Measurements from ENCODE around the gene CSGALNACT2.
A peak's percentile ranks its signal among the peaks of the same experiment; 100 is the strongest.

CSGALNACT2 gene

GRCh38 chr10:43112608-43112961 lies 25.7 kb upstream of the CSGALNACT2 start:
- no peak for FAIRE-seq
- DNase-seq (ENCODE audit: low spot score): no peak

DNA sequence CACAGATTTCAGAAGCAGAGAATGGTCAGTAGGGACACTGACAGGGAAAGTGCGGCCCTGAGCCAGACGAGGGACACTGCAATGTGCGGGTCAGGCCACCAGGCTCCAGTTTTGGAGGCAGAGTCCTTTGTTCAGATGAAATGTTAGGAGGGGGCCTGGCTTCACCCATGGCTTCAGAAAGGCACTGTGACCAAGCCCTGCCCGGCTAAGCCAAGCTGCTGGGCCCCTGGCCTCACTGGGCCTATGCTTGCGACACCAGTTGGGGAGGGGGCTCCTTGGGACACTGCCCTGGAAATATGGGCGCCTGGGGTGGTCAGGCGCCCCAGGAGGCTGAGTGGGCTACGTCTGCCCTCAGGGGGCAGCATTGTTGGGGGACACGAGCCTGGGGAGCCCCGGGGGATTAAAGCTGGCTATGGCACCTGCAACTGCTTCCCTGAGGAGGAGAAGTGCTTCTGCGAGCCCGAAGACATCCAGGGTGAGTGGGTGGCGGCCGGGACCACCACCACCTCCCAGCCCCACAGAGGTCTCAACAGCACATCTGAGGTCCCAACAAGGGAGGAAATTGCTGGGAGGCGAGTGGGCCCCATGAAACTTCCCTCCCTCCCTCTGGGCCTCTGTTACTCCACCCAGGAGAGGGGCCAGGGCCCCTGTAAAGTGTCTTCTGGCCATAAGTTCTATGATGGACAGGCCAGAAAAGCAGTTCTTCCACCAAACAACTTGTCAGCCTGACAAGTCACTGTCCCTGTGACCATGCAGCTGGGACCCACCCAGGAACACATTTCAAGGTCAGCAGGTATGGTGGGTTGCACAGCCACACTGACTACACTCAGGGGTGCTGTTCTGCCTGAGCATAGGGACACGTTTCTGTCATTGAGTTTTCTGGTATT lies 24.8 kb upstream of the CSGALNACT2 start:
- FAIRE-seq (no peak), DNase-seq (ENCODE audit: low spot score) (no peak)

GRCh38 chr10:43114088-43114742 lies 24.0 kb upstream of the CSGALNACT2 start:
- DNase-seq (ENCODE audit: low spot score) (no peak), FAIRE-seq (peak; percentile 84)

- peak; percentile 63 for FAIRE-seq
Measured at GRCh38 chr10:43114743-43115611, 23.3 kb upstream of the CSGALNACT2 start.

DNA sequence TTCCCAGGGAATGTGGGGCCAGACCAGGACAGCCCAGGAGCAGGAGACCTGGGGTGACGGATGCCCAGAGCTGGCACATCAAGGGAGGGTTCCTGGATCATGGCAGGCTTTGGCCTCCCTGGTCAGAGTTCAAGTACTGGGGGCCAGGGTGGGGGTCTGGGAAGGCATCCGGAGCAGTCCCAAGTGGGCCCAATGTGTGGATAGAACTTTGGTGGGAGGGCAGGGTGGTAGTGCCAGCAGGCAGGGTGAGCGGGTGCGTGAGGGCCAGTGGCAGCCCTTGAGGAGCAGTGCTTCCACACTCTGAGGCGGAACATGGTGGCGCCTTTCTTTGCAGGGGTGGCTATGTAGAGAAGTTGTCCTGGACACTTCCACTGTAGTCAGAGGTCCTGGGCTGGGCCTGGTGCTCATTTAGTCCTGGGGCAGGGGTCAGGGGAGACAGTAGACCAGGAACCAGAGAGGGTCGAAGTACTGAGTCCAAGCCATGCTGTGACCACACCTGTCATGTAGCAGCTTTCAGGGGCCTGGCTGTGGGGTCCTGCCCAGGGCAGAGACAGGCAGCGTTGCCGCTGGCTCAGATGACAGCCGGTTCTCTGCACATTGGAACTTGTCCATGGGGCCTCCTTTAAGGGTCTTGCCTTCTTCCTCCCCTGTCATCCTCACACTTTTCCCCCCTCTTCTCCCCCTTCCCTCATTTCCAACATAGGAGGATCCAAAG lies 22.2 kb upstream of the CSGALNACT2 start:
- FAIRE-seq: peak; percentile 68
- DNase-seq (ENCODE audit: low spot score): no peak

More at GRCh38 chr10:43114743-43115611, 23.3 kb upstream of the CSGALNACT2 start:
- no peak for DNase-seq (ENCODE audit: low spot score)

GRCh38 chr10:43116596-43116995 lies 21.6 kb upstream of the CSGALNACT2 start:
- no peak for DNase-seq (ENCODE audit: low spot score)
- no peak for FAIRE-seq

DNA sequence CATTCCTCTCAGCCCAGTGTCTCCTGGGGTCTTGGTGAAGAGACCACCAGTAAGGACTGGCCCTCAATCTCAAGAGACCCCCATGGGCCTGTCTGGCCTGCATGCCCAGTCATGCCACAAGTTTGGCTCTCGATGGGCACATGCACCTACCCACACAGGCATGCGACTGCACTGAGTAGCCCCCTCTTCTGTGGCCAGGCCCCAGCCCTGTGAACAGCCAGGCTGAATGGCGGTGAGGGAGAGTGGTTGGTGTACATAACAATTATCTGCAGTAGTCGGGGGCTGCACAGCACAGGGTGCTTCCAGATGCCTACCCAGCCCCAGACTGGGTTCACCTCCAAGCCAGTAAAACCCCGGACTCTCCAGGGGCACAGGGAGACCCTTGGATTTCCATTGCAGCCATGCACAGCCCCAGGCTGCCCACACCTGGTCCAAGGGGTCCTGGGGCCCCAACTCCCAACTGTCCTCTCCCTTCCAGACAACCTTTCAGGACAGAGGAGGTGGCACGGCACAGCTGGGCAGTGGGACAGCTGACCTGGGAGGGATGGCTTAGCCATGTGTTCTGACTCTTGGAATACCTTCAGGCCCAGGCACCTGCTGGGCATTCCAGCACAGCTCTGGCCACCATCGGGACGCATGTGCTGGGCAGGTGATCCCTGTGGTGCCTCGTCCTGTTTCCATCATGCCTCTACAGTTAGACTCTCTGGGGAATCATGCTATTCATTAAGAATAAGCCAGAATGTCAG lies 21.0 kb upstream of the CSGALNACT2 start:
- FAIRE-seq (peak; percentile 93), DNase-seq (ENCODE audit: low spot score) (no peak)

GRCh38 chr10:43117777-43118583 lies 20.3 kb upstream of the CSGALNACT2 start:
- FAIRE-seq: peak; percentile 42
- no peak for DNase-seq (ENCODE audit: low spot score)

GRCh38 chr10:43118631-43119415 lies 19.4 kb upstream of the CSGALNACT2 start:
- no peak for FAIRE-seq

DNA sequence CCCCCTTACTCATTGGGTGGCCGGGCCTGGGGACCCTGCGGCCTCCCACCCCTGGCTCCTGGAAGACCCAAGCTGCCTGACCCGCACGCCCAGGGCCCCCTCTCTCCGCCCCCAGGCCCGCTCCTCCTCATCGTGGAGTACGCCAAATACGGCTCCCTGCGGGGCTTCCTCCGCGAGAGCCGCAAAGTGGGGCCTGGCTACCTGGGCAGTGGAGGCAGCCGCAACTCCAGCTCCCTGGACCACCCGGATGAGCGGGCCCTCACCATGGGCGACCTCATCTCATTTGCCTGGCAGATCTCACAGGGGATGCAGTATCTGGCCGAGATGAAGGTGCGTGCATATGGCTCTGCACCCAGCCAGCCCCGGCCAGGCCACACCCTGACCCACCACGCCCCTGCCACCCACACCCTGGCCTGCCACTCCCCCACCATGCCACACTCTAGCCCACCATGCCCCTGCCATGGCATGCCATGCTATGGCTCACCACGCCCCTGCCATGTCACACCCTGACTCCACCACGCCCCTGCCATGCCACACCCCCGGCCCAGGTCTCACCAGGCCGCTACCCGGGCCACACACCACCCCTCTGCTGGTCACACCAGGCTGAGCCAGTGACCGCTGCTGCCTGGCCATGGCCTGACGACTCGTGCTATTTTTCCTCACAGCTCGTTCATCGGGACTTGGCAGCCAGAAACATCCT lies 18.7 kb upstream of the CSGALNACT2 start:
- no peak for DNase-seq (ENCODE audit: low spot score)
- peak; percentile 87 for FAIRE-seq

More at GRCh38 chr10:43118631-43119415, 19.4 kb upstream of the CSGALNACT2 start:
- no peak for DNase-seq (ENCODE audit: low spot score)

DNA sequence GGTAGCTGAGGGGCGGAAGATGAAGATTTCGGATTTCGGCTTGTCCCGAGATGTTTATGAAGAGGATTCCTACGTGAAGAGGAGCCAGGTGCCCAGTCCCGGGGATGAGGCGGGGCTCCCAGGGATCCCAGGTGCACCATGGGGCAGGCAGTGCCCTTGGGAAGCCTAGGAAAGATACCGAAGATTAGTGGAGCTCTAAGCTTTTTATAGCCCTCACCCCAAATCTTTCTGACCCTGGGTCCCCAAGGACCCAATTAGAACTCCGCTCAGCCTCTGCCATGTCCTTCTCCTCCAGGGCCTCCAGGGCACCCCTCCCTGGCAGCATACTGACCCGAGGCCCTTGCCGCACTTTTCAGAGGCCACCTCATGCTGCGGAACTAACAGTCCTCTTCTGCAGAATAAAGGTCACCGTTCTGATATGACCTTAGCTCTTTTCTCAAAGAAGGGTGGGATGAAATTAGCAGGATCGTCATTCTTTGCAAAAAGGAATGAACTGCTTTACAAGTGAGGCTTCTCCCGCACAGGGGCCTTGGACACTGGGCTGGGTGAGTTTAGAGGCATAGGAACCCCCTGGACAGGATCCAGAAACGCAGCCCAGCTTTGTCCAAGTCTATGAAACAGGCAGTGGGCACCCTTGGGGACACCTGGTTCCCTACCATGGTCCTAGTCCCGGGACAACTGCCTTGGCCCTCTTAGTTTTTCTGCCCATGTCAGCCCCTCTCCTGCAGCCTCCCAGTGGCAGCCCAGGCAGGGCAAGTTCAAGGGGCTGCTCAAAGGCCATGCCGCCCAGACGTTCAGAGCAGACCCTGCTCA lies 17.9 kb upstream of the CSGALNACT2 start:
- DNase-seq (ENCODE audit: low spot score) (no peak), FAIRE-seq (no peak)

- FAIRE-seq (peak; percentile 40), DNase-seq (ENCODE audit: low spot score) (no peak)
Measured at GRCh38 chr10:43120929-43121314, 17.3 kb upstream of the CSGALNACT2 start.

DNA sequence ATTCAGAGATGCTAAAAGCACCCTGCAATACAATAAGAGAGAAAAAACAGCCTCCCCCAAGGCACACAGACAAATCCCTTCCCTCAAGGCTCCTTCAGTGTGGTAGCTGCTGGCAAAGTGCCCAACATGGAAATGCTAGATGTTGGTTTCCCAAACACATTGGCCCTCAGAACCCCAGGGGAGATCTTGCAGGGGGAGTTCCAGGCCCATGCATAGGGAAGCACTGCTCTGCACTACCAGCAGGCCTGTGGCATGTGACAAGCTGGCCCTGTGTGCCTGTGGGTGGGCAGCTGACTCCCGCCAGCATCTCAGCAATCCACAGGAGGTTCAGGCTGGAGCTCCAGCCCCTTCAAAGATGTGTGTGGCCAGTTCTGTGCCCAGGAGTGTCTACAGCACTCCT lies 16.8 kb upstream of the CSGALNACT2 start:
- DNase-seq (ENCODE audit: low spot score) (no peak), FAIRE-seq (peak; percentile 74)

- no peak for FAIRE-seq
Measured at GRCh38 chr10:43122096-43122495, 16.1 kb upstream of the CSGALNACT2 start.

DNA sequence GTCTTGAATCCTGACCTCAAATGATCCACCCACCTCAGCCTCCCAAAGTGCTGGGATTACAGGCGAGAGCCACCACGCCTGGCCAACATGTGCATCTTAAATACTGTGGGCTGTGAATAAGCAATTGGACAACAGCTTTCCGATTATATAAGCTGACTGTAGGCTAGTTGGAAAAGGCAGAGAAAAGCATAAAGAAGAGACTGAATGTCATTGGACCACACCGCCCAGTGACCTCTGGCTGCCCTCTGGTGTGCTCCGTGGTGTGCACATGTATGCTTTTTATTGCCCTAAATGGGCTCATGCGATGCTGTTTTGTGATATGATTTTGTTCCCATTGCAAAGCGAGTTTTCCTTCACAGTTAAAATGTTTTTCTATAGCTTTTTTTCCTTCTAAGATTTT lies 15.4 kb upstream of the CSGALNACT2 start:
- FAIRE-seq (no peak), DNase-seq (ENCODE audit: low spot score) (no peak)

More at GRCh38 chr10:43122096-43122495, 16.1 kb upstream of the CSGALNACT2 start:
- no peak for DNase-seq (ENCODE audit: low spot score)

DNA sequence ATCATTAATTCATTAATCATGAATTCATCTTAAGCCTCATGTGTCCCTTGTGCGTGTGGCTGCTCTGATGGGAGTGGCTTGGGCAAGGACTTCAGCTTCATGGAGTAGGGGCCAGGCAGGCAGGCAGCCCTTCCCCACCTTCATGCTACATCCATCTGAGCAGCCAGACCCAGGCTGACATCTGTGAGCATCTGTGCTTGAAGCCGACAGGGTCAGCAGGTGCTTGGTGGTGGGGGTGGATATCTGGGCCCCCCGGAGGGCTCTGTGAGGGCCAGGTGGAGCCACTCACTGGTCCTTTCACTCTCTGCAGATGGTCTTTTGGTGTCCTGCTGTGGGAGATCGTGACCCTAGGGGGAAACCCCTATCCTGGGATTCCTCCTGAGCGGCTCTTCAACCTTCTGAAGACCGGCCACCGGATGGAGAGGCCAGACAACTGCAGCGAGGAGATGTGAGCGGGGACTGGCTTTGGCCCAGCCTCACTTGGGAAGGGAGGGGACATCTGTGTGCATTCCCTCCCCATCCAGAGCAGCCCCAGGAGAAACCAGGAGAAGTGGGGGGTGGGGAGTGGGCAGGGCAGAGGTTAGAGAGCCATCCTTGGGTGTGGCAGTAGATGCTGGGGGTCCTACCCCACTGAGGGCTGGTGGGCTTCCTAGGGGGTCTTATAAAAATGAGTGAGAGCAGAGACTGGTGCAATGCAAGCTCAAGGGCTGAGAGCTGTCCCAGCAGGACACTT lies 14.7 kb upstream of the CSGALNACT2 start:
- no peak for DNase-seq (ENCODE audit: low spot score)
- no peak for FAIRE-seq
